NT2/D1 (cell line): ENCODE measurements around the gene EPB41L2.

Experiments
- SUZ12 ChIP-seq: IDR thresholded peaks from 2 replicates; pipeline ENCODE4 v1.6.1; 2011; ENCODE audit not compliant: insufficient read length, insufficient read depth; ENCODE audit errors: extremely low read depth
- YY1 ChIP-seq: IDR thresholded peaks from 2 replicates; pipeline ENCODE4 v1.6.1; 2011; ENCODE audit not compliant: insufficient read length, insufficient read depth

GRCh38 chr6:131059486-131059885 is 3.6 kb downstream of the EPB41L2 start:
- no peak for TF ChIP-seq SUZ12
- no peak for TF ChIP-seq YY1
